Daoy (cell line): ENCODE data around the gene MFGE8. TPM values are rescaled to one million over a fixed set of nuclear protein-coding genes. Genes with fewer than 3 reads are reported as not detected.
A peak's percentile ranks its signal among the peaks of the same experiment; 100 is the strongest.

Experiments
- DNase-seq: peaks from one replicate; pipeline ENCODE4 v3.0.0-alpha.2; 2015; ENCODE audit warnings: low read depth
- total RNA-seq: library from RNA; depleted of rRNA; stranded (reverse); fragments of >200 nt; shearing (Covaris generic); gene quantifications from 2 replicates; pipeline ENCODE4 v1.2.3, GENCODE V29; 2014

Gene MFGE8
- total RNA-seq, 1 experiment from 2014 or later = 13.9 TPM

- DNase-seq = peak; percentile 62
Measured at GRCh38 chr15:88920186-88920891, 7.2 kb upstream of the MFGE8 start.

GRCh38 chr15:88918738-88919137 lies 5.6 kb upstream of the MFGE8 start:
- DNase-seq = peak; percentile 90

- DNase-seq = no peak
Measured at GRCh38 chr15:88917760-88918159, 4.6 kb upstream of the MFGE8 start.

- no peak for DNase-seq
Measured at GRCh38 chr15:88915354-88915753, 2.2 kb upstream of the MFGE8 start.

- no peak for DNase-seq
Measured at GRCh38 chr15:88913850-88914169, 631 bp upstream of the MFGE8 start.

- DNase-seq = no peak
Measured at GRCh38 chr15:88912500-88912921, 668 bp downstream of the MFGE8 start.

- peak; percentile 32 for DNase-seq
Measured at GRCh38 chr15:88911766-88912118, 1.4 kb downstream of the MFGE8 start.

GRCh38 chr15:88909956-88910831 lies 3.0 kb downstream of the MFGE8 start:
- DNase-seq = no peak

GRCh38 chr15:88908697-88909621 lies 4.2 kb downstream of the MFGE8 start:
- no peak for DNase-seq

- no peak for DNase-seq
Measured at GRCh38 chr15:88908123-88908522, 5.1 kb downstream of the MFGE8 start.

GRCh38 chr15:88907111-88907510 lies 6.1 kb downstream of the MFGE8 start:
- no peak for DNase-seq

- DNase-seq = no peak
Measured at GRCh38 chr15:88906551-88906950, 6.6 kb downstream of the MFGE8 start.

- DNase-seq = no peak
Measured at GRCh38 chr15:88906130-88906529, 7.0 kb downstream of the MFGE8 start.

GRCh38 chr15:88905576-88905975 lies 7.6 kb downstream of the MFGE8 start:
- no peak for DNase-seq

- peak; percentile 47 for DNase-seq
Measured at GRCh38 chr15:88904624-88905327, 8.4 kb downstream of the MFGE8 start.

GRCh38 chr15:88904257-88904623 lies 8.9 kb downstream of the MFGE8 start:
- no peak for DNase-seq

GRCh38 chr15:88902846-88903245 lies 10.3 kb downstream of the MFGE8 start:
- DNase-seq = no peak

- DNase-seq = no peak
Measured at GRCh38 chr15:88902221-88902835, 10.9 kb downstream of the MFGE8 start.

GRCh38 chr15:88901508-88902220 lies 11.5 kb downstream of the MFGE8 start:
- no peak for DNase-seq

GRCh38 chr15:88900982-88901418 lies 12.2 kb downstream of the MFGE8 start:
- DNase-seq = no peak
